Activated CD4-positive, alpha-beta T cell treated with anti-CD3 and anti-CD28 coated beads, Interleukin-2, Interleukin-6, amounts not matched to agents 100 ng/mL and 50 ng/mL, durations not matched to agents 16 hours and 8 hours (primary cell): ENCODE results near the gene ENSA.
A peak's percentile ranks its signal among the peaks of the same experiment; 100 is the strongest.

Experiments
- DNase-seq: peaks from one replicate; pipeline ENCODE4 v3.0.0-alpha.2; 2020

The ENSA gene

DNA sequence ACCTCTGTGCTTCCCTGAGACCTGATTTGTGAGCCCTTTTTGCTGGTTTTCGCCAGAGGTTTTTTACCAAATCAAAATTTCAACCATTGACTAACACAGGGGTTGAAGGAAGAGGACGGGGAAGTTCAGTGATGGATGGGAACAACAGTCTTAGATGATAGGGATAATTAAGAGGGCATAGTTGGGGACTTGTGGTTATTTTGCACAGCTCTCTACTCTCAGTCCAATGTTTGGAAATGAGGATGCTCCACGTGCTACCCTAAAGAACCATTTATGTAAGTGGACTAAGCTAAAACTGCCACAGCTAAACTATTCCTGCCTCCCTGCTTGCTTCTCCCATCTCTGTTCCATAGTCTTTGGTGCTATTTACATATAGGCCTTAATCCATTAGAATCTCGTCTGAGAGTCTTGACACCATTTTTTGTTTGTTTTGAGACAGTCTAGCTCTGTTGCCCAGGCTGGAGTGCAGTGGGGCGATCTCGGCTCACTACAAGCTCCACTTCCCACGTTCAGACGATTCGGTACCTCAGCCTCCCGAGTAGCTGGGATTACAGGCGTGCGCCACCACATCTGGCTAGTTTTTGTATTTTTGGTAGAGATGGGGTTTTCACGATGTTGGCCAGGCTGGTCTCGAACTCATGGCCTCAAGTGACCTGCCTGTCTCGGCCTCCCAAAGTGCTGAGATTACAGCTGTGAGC lies 49.3 kb downstream of the ENSA start:
- DNase-seq, result no peak

DNA sequence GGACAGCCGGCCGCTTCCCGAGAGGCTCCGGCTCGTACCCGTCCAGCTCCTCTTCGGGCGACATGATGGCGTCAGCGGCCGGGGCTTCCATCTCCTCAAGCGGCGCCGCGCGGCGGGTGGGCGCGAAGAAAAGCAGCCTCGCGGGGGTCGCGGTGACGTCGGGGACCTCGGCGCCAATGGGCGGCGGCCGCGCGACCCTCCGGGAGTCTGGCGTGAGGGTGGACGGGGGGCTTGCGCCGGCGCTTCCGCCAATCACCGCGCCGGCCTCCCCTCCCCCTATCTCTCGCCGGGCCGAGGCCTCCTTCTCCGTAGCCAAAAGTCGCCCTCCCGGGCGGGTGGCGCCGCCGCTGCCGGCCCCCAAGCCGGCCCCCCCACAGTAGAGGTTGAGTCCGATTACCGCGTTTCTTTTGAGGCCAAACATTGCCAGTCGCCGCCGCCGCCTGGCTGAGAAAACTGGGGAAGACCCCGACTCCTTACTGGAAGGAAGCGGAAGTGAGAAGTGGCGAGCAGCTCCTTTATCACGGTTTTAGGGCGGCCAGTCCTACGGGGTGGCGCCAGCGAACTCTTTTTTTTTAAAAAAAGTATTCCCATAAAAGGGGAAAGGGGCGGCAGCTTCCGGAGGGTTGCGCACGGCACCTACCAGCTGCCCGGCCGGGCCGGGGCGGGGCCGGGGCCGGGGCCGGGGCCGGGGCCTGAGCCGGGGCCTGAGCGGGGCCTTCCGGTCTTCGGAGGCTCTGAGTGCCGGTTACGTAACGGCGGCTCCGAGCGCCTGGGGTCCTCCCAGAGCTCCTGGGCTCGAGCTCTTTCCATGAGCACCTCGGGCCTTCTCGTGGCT lies 50.1 kb downstream of the ENSA start, which contains the start of gene MCL1:
TSS of gene MCL1 (minus strand) at position 501 of the 835 bp plus-strand sequence. CDS start at position 421, 80 bp downstream.
- DNase-seq, result peak; percentile 94

DNA sequence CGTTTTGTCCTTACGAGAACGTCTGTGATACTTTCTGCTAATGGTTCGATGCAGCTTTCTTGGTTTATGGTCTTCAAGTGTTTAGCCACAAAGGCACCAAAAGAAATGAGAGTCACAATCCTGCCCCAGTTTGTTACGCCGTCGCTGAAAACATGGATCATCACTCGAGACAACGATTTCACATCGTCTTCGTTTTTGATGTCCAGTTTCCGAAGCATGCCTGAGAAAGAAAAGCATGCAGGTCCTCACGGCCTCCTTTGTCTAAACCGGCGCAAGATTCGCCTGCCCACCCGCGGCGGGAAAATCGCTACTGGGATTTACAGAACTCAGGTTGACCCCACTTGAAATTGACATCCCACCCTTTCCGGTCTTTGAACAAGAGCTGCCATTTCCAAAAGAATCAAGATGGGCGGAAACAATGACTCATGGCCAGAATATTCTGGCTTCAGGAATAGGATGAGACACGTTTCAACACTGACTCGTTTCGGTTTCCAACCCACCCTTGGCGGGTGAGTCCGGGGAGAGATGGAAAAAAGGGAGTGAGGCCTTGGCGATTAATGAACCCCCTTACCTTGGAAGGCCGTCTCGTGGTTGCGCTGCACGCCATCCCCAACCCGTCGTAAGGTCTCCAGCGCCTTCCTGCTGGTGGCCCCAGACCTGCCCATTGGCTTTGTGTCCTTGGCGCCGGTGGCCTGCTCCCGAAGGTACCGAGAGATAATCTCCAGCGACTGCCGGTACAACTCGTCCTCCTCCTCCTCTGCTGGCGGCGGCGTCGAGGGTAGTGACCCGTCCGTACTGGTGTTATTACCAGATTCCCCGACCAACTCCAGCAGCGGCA lies 50.9 kb downstream of the ENSA start:
- DNase-seq, result peak; percentile 70

DNA sequence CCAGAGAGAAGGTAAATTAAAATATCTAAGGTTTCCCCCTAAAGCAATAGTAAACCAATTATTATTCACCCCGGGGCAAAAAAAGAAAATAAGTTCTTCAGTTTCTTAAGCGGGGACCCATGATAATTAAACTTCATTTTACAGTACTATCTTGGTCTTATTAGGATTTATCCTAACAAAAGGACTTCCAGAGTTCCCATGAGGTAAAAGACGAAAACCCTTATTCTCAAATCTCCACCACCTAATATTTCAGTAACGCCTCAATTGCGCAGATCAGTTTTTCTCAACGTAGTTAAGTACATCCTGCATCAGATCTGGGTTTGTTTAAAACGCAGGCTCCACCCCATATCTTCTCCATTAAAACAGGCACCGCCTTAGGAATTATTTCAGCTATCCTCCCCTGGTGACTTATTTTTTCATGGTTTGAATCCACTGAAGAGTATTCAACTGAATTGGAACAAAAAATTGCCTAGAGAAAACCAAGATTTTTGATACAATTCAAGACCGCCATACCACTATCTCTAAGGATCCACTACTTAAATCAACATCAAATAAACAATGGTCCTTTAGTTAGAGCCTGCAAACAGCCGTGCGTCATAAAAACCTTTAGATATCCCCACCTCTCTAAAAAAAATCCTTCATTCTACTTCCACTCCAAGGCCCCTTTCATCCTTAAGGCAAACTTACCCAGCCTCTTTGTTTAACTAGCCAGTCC lies 51.7 kb downstream of the ENSA start:
- DNase-seq, result peak; percentile 41

DNA sequence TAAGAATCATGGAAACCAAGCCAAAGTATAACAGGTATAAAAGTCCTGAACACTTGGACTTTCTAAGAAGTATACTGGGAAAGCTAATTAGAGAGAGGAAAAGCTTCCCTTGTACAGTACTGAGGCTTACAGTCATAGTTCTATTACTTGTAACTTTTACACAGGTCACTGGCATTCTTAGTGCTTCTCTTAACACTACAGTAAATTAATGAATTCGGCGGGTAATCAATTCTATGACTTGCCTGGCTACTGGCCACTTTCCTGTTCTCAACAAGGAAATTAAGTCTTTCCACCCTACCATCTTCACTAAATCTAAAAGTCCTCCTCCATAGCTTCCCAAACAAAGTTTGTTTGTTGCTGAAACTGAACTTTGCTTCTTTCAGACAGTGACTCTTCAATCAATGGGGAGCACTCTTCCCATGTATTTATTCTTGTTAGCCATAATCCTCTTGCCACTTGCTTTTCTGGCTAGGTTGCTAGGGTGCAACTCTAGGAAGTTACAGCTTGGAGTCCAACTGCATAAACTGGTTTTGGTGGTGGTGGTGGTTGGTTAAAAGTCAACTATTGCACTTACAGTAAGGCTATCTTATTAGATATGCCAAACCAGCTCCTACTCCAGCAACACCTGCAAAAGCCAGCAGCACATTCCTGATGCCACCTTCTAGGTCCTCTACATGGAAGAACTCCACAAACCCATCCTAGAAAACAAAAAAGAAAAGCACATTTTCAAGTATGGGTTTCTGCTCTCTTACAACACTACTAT lies 52.4 kb downstream of the ENSA start:
- no peak for DNase-seq

DNA sequence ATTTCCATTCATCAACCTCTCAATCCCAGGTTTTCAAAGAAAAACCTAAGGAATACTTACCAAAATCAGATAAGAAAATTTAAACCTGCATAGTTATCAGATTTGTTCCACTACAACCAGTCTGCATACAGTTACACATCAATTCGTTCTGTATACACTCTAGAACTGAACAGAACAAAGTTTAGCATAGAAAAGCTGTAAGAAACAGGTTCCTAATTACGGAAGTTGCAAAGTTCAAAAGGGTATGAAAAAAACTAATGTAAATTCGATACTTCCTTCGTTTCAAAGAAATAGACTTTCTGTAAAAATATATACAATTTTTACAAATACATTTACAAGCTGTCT lies 53.1 kb downstream of the ENSA start:
- DNase-seq, result no peak

DNA sequence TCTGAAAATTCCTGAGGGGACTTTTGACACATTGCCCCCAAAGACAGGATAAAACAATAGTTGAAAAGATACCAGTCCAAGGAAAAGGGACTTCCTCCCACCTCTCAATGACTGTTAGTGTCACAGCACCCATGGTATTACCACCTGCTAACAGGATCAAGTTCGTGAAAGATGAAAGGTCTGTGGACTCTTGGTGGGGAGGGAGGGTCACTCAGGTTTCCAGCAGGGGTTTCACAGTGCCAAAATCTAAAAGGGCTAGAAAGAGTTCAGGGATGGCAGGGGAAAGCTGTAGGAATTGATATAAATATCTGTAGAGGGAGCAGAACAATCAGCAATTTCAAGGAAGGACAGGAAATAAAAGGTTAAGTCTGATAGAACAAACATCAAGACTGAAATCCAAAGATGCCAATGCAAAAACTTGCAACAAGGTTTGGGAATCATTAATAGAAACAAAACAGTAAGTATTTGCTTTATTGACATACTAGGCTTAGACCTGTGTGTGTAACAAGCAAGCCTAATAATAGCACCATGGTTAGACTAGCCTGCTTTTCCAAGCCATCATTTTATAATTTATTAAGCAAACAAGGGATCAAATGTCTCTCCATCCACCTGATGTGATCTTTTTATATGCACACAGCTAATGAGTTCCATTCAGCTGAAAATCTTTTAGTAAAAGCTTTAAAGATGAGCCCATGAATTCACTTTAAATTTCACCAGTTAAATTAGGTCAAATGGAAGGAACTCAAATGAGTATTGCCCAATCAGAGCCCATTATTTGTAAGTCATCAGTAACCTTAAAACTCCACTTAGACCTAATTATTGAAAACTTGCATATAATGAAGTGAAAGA lies 53.7 kb downstream of the ENSA start:
- no peak for DNase-seq

DNA sequence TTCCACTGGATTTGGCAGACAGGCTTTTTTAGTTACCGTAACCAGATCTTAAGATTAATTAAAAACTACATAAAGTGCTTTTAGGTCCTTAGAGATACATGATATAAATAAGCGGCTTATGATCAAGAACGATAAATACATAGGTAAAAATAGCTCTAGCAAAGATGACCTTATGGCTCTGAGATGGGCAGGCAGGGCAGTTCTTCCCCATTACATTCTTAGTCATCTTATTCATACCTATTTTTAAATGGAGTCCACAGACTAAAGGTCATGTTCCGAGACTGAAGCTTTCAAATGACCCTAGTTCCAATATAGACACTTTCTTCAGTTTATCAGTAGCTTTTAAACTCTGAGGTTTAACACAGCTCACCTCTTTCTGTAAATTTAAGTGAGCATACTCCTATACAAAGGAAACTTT lies 54.3 kb downstream of the ENSA start:
- DNase-seq, result no peak

DNA sequence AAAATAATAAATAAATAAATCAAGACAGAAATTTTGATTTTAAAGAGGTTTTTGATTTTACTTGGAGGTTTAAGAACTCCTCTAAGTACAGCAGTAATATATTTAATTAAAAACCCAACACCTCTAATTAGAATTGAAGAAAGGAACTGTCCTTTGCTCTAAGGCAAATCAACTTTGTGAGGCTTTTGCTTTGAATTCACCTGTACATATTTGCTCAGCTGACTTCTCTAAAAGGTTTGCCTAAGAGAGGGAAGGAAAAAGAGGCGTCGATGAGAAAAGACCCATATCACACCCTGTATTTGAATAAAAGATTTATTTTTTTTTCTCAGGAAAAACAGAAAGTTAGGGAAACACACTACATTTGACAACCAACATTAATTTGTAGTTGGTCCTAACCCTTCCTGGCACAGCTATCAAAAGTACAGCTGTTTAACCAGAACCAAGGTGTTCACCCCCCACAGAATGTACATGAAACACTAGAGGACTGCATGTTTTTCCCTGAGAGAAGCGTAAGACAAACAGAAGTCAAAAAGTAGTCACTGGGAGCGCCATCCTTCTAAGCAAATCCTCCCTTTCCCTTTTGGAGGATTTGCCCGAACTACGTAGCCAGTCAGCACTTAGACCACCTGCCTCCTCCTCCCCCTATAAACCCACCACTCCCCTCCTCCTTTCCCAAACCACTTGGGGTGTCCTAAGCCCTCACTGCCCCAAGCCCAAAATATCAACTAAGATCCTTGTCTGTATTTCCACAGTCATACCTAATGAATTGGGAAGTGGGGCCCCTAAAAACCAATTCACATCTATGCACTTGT lies 54.9 kb downstream of the ENSA start:
- no peak for DNase-seq

DNA sequence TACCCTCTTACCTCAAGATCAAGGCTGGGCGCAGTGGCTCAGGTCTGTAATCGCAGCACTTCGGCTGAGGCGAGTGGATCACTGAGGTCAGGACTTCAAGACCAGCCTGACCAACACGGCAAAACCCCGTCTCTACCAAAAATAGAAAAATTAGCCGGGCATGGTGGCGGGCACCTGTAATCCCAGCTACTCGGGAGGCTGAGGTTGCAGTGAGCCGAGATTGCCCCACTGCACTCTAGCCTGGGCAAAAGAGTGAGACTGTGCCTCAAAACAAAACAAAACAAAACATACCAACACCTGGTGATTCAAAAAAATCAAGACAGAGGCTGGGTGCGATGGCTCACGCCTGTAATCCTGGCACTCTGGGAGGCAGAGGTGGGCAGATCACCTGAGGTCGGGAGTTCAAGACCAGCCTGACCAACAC lies 55.8 kb downstream of the ENSA start:
- peak; percentile 35 for DNase-seq

DNA sequence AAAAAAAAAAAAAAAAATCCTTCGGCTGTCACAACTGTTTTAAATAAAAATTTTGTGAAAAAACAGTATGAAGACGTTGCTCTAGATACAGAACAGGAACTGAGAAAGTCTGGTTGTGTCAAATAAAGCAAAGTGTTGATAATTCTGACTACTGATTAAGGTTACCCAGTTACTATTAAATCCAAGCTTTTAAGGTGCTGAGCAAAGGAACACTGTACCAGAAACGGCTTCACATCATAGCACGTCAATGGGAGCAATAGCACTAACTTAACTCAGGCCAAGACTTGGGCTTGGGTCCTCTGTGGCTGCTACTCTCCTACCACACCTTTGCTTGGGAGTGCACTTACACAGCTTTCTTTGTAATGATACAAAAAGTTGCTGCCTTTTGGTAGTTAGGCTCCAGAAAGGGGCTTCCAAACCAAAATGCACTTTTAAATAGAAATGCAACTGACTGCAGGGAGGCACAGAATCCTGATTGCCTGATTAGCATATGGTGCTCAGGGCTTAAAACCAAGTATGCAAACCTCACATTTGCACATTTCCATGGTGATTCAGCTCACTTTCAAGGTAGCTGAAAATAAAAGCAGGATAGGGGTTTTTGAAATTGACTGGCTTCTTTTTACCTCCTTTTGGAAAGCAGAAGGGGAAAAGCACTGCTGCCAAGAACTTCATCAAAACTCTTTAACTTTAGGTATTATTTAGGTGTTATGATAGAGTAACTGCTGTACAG lies 56.3 kb downstream of the ENSA start:
- no peak for DNase-seq
